ENCODE measurements around the gene CAND2.
"Not testable (repeated sequence)": the region's sequence is repeated elsewhere in the genome, so short reads cannot be mapped to it uniquely, and the experiment has no call there.

CAND2 gene

DNA sequence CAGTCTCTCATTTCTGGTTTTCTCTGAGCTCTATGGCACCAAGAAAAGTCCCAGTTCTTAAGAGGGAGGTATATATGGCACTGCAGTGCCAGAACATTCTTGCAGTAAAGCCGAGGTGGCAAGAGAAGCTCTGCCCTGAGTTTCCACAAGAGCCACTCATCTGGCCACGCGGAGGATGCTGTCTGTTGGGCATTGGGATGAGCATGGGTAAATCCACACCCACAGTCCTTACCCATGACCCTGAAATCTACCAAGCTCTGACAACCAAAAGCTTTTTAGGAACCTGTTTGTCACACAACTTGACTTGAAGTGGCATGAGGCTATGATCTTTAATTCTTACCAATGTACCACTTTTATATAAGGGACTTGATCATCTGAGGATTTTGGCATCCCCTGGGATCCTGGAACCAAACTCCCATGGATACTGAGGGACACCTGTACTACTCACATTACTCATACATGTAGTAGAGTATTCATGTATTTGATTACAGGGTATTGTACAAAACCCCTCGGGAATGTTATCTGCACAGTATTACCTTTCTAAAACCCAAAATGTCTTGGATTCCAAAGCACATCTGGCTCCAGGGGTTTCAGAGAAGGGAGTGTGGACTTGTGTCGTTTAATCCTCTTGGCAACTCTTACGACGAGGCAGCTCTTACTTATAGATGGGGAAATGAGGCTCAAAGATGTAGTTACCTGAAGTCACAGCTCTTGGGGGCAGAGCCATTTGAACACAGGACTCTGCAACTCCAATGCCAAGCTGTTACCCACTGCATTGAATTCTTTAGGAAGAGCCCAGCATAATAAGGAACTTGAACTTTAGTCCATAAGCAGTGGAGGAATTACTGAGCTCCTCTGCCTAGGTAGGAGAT, 36.1 kb downstream of the CAND2 start:
- no peak for DNase-seq

DNA sequence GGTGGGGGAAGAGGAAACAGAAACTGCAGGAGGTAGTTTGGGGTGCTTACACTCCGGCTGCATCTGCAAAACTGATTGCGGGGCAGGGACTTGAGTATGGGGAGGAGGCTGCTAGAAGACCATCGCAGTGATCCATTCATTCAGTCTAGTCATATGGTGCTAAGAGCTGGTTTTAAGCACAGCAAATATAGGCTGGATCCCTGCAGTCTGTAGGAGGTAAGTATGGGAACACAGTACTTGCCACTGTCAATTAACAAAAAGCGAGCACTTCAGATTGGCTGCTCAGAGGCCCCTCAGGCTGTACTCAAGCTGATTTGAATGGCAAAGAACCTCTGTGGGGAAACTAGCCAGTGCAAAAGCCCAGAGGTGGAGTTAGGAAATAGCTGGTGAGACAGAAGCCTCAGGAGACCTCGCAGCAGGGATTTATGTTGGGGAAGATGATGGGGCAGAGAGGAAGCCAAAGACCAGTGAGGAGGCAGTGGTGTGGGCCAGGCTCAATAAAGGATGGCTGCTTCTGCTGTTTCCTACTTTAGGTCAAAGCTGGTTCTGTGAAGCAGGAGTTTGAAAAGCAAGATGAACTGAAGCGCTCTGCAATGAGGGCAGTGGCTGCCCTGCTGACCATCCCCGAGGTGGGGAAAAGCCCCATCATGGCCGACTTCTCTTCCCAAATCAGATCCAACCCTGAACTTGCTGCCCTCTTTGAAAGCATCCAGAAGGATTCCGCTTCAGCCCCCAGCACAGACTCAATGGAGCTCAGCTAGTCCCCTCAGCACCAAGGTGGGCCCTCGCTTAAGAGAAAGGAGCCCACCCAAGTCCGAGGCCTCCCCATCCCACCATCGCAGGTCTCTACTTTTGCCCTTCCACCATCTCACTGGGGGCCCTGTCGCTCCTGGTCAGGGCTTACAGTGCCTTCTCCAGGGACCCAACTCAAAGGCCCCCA, 37.0 kb downstream of the CAND2 start:
- DNase-seq: no peak

DNA sequence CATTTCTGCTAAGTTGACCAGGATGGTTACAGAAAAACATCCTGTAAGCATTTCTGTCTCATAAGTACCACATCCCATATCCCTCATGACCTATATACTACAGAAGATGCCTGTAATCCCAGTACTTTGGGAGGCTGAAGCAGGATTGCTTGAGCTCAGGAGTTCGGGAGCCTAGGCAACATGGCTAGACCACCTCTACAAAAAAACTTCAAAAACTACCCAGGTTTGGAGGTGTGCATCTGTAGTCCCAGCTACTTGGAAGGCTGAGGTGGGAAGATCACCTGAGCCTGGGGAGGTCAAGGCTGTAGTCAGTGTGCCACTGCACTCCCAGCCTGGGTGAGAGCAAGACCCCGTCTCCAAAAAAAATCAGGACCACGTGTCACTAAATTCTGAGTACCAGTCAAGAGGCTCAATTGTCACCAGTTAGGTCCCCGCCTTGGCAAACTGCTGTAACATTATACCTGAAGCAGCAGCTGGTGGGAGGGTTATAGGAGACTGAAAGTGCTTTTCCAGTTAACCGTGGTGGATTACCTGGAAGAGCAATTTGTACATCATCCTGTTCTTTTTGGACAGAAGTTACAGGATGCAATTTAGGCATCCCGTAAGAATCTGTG, 38.7 kb downstream of the CAND2 start:
- no peak for DNase-seq

DNA sequence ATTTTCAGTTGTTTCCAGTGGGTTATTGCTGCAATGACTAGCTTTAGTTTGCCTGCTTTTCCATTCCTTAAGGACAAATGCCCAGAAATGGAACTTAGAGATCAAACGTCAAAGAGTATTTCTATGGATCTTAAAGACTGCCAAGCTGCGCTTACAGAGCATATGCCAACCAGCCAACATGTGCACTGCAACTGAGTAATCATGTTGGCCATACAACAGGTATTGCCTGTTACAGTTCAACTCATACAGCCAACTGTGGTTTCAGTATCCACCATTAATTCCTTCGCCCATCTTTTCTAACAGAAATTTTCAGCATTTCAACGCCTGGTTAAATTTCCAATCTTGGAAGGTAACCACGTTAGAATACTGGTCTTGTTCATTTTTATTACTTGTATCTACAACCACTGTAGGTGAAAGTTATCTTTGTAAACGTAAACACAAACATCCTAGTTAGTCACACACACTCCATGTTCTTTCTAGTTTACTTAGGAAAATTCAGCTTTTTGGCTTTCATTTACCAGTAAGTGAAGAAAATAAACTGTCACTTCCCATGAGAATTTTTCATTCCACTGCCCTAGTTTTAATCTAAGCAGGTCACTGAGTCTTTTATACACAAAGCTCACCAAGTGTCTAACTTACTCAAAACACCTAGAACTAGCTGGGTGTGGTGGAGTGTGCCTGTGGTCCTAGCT, 41.0 kb downstream of the CAND2 start:
- DNase-seq: no peak

DNA sequence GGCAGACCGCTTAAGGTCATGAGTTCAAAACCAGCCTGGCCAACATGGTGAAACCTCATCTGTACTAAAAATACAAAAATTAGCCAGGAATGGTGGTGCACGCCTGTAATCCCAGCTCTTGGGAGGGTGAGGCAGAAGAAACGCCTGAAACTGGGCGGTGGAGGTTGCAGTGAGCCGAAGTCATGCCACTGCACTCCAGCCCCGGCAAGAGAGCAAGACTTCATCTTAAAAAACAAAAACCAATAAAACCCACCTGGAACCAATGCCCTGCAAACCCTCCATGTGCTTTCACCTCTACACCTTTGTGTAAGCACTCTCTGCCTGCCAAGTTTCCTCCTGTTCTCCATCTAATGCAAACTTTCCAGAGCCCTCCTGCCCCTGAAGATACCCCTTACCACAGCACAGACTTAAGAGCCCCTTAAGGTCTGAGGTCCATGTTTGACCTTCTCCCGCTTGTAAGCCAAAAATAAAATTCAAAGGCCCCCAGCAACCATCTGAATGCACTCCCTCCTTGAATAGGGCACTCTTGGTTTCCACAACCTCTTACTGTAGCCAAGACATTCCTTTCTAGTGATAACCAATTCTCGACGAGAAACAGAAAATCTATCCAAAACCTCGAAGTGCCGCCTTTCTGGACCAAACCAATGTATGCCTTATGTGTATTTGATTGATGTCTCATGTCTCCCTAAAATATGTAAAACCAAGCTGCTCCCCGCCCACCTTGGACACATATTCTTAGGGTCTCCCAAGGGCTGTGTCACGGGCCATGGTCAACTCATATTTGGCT, 41.9 kb downstream of the CAND2 start:
- DNase-seq: no peak

DNA sequence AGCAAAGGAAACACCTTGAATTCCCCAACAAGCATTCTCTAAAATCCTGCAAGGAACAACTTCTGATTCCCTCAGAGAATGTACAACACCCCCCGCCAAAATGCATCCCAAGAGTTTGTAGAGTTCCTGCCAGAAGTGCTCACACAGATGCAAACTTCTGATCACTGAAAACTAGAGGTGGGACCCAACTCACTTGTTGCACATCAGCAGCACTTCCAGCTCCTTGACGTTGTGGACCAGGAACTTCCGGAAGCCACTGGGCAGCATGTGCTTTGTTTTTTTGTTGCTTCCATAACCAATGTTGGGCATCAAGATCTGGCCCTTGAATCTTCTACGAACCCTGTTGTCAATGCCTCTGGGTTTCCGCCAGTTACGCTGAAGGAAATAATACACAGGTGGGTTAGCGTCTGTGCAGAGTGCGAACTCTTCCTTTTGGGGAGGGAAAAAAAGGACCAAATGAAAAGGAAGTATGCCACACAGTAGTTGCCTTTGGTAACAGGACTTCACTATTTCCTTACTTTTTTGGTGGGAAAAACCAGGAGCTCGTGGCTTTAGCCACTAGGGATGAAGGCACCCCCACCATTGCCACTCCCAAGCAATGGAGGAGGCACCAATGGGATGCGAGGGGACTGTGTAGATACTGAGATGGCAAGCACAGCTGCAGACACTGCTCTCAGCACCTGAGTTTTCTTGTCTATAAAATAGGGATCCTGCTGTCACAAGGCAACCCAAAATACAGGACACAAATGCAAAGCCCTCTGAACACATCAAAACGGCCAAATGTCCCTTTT, 42.9 kb downstream of the CAND2 start:
- no peak for DNase-seq

DNA sequence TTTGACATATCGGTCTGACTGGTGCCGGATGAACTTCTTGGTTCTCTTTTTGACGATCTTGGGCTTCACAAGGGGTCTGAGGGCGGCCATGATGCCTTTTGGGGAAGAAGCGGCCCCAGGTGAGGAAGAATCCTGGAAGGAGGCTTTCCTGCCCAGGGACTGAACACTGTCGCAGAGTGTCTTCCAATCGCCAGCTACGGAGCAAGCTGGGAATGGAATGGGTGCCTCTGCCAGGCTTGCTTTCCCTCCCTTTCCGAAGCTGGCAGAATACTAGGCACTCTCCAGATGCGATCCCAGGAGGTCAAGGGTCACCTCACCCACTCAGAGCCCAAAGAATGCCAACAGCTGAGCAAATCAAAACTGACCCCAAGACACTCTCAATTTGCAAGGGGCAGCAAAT, 43.7 kb downstream of the CAND2 start:
- DNase-seq: not testable (repeated sequence)

DNA sequence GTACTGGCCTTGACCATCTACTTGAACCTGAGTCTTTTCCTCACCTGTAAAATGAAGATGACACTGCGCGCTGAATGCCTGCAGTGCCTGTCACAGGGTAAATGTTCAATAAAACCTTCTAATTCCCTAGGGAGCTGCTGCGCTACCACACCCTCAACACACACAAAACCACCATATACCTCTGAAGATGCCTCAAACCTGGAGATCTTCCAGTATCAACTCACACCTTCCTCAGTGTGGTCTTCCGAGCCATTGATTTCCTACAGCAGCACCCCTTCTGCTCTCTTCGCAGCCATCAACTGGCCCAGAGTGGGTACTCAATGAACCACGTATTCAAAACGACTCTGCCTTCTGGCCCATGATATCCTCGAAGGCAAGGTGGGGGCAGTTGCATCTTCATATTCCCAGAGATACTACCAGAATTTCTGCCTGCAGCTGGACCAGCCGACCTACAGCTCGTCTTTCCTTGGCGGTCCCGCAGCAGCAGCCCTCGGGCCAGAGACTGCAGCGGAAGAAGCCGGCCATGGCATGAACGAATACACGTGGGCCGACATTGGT, 44.2 kb downstream of the CAND2 start:
- no peak for DNase-seq

DNA sequence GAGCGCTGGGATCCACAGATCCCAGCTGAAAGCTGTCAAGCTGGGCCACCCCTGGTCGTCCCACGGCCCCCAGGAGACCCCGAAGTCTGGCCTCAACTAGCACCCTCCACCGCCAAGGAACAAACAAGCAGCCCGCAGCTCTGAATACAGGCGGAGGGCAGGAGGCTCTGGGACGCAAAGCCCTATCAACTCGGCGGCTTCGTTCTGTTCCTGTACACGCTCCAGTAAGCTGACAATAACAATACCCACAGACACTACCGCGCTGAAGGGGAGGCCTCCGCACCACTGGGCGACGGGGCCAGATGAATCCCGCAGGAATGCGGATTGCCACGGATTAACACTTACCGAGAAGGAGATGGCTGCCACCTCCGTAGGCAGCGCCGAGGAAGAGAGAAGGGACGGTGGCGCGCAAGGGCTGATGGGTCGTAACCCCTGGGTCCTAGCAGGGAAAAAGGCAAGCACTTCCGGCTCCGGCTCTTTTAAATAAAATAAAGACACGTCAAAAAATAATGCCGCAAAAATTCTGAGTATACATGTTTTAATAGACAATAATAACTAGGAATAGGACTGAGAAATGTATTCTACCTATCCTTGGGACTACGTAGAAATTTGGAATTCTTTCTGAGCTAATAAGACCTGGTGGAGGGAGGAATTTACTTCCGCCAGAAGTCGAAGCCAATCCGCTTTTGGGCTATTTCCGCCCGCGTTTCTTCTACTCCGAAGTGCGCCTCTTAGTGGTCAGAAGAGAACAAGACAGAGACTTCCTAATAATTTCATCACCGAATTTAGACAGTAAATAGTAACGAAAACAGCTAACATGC, 44.9 kb downstream of the CAND2 start, which contains the start of gene RPL32:
Gene RPL32, minus strand, starts transcription at position 417 of the 821 bp plus-strand sequence. CDS start 1,328 bp downstream, outside the sequence.
- peak; percentile 95 for DNase-seq

DNA sequence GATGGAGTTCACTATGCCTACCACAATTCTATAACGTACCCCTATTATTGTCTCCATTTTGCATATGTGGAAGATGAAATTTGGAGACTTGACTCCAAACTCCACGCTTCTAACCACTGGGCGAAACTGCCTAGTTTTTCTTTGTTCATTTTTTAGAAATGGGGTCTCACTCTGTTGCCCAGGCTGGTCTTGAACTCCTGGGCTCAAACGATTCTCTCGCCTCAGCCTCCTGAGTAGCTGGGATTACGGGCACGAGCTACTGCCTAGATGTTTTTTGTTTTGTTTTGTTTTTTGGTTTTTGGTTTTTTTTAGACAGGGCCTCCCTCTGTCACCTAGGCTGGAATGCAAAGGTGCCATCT, 45.5 kb downstream of the CAND2 start:
- DNase-seq: no peak

DNA sequence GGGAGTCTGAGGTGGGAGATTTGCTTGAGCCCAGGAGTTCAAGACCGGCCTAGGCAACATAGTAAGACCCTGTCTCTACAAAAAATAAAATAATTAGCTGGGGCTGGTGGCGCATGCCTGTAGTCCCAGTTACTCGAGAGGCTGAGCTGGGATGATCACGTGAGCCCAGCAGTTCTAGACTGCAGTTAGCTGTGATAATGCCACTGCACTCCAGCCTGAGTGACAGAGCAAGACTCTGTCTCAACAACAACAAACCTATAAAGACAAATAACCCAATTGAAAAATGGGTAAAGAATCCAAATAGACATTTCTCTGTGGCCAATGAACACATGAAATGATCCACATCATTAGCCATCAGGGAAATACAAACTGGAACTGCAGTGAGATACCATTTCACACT, 46.0 kb downstream of the CAND2 start:
- no peak for DNase-seq

DNA sequence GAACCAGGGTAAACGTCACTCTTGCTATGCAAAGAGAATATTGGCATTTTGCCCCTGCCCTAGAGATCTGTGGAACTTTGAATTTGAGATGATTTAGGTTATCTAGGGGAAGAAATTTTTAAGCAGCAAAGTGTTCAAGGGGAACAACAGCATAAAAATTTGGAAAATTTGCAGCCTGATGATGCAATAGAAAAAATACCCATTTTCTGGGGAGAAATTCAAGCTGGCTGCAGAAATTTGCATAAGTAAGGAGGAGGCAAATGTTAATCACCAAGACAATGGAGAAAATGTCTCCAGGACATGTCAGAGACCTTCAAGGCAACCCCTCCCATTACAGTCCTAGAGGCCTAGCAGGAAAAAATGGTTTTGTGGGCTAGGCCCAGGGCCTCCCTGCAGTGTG, 49.3 kb downstream of the CAND2 start:
- no peak for DNase-seq

DNA sequence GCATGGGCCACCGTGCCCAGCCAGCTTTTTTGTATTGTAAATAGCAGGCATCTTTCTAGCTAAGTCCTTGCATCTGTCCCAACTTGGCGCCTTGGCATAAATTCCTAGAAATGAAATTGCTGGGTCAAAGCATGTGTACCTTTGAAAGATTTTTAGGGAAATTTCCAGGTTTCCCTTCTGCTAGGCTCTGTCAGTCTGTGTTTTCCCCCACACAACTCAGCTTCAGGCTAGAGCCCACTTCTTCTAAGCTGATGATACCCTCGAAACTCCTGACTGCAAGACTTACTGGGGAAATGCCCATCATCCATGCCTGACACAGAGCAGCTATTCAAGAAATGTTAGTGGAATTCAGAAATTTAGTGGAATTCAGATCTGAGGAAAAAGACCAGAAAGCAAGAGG, 55.7 kb downstream of the CAND2 start:
- no peak for DNase-seq

DNA sequence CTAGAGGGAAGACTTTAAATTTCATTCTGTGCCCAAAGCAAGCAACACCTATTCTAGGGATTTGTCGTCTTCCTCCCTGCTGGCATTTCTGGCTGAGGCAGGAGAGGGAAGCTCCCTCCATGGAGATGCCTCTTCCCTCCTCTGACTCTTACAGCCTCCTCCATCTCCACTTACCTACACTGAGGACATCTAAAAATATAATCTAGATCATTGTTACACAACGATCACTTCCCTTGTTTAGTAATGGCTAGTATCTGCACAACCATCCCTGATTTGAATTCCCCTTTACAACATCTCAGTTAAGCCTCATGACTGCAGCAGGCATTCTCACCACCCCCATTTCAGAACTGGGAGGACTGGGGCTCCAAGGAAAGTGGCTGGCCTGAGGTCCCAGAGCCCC, 57.4 kb downstream of the CAND2 start:
- not testable (repeated sequence) for DNase-seq

DNA sequence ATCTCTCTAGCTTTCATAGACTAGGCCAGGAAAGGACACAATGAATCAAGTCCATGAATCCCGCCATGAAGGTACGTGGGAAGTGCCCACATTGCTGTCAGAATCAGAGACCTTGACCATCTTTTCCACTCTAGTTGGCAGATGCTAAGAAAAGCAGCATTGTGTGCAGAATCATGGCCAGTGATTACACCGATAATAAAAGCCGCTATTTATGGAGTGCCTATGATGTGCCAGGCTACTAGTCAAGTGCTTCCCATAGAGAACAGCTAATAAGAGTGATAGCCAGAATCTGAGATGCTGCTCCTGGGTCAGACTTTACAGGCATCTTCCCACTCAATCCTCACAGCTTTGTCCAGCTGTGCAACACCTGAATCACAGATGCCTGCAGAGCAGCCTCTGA, 58.1 kb downstream of the CAND2 start:
- no peak for DNase-seq

DNA sequence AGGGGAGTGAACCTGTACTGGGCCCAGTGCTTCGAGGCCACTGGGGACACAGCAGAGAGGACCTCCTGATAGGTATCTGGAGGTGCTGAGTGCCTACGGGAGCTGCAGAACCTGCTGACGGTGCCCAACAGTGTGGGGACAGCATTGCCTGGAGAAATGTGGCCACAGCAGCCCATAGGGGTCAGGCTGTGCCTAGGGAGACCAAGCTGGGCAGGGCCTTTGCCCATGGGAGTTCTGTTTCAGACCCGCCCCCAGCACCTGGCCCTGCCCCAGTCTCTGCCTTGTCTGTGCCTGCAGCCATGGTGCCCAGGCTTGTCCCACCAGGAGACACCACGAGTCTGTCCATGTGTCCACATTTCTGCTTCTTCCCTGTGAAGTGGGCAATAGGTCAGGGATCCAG, 60.1 kb downstream of the CAND2 start:
- no peak for DNase-seq

DNA sequence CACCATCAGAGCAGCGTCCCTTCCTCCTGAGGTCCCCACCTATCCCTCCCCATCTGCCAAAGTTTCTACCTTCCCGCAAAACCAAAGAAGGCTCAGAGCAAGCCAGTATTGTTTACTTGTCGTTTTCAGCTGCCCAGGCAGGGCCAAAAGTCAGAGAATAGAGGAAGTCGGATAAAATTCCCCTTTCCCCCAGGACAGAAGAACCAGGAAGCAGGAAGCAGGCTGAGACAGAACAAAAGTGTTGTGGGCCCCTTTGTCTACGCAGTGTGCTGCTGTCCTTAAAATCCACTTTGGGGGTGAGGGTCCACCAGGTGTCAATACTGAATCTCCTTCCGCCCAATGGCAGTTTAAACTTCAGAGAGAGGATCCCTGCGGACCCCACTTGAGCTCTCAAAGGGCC, 63.4 kb downstream of the CAND2 start:
- DNase-seq: no peak

DNA sequence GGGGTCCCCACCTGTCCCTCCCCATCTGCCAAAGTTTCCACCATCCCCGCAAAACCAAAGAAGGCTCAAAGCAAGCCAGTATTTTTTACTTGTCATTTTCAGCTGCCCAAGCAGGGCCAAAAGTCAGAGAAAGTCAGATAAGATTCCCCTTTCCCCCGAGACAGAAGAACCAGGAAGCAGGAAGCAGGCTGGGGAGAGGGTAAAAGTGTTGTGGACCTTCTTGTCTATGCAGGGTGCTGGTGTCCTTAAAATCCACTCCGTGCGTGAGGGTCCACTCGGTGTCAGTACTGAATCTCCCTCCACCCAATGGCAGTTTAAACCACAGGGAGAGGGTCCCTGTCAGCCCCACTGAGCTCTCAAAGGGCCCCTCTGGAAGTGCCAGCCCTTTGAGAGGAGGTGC, 65.1 kb downstream of the CAND2 start:
- DNase-seq: no peak

DNA sequence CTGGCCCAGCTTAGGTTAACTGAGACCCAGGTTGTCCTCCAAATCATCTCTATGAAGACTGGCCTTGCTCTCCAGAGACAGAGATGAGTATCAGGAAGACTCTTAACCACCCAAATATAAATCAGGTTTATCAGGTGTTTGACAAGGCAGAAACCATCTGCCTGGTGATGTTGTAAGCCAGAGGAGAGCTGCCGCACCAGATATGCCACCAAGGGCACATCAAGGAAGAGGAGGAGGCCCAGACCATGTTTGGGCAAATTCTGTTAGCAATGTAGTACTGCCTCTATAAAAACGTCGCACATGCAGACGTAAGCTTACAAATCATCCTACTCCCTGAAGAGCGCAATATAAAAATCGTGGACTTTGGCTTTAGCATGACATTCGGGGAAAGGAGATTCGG, 65.9 kb downstream of the CAND2 start:
- DNase-seq: no peak

DNA sequence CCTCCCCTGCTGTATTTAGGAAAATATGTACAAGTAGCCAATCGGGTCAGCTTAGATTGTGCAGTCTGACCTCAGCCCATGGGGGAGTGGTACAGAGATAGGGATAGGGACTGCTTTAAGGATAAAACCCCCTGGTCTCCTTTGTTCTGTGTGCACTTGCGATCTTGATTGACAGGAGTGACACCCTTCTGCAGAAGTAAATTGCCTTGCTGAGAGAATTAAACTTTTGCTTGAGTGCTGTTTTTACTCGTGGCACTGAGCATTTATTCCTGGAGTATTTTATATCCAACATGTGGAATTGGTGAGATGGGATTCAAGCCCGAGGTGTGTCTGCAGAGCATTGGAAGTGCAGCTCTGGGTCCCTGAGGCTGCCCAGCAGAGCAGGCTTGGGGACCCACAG, 68.8 kb downstream of the CAND2 start:
- DNase-seq: no peak

All from NCI-H2029 (cell line).